Ovary (tissue), 3 donors: ENCODE results near the gene SLC22A2.

ENCODE experiments used
- CTCF ChIP-seq, 3 donors: fragments of 450-650 bp in 2 of 3; fragments of 200-600 bp in 1 of 3; IDR thresholded peaks; one replicate each; pipeline versions ENCODE4 v1.5.1 to v1.8.0; 2016 to 2022; ENCODE audit warnings: antibody characterized with exemption in 3 of 3, mild to moderate bottlenecking in 1 of 3
- EP300 ChIP-seq: sonication (generic); formaldehyde crosslinking; IDR thresholded peaks from one replicate; pipeline ENCODE4 v1.6.1; 2017; ENCODE audit warnings: antibody characterized with exemption
- POLR2A ChIP-seq: fragments of 450-650 bp; IDR thresholded peaks from one replicate; pipeline ENCODE4 v1.6.1; 2017; ENCODE audit warnings: antibody characterized with exemption, mild to moderate bottlenecking, moderate library complexity
- donor health status: DM: no; HTN: no; CAD: no.

GRCh38 chr6:160173806-160174527 is 84.7 kb downstream of the SLC22A2 start:
- no peak for TF ChIP-seq CTCF (IDR thresholded peaks at IDR 0.05)
- TF ChIP-seq POLR2A: no peak
- no peak for TF ChIP-seq EP300
